Left lung (tissue), 10 donors: ENCODE results near the gene XYLB. TPM values are rescaled to one million over a fixed set of nuclear protein-coding genes. Genes with fewer than 3 reads are reported as not detected.

ENCODE experiments used
- ATAC-seq: fragments of 200-7000 bp; cut with Tn5 transposase; one replicate; pipeline ENCODE4 v1.9.1; 2020; ENCODE audit warnings: moderate library complexity
- DNase-seq, 4 donors: peaks; one replicate each; pipeline ENCODE4 v3.0.0-alpha.2; 2013 to 2020
- H3K27ac ChIP-seq, 2 donors: fragments of 200-600 bp; sonication (generic) in 1 of 2; one replicate each; pipeline versions ENCODE4 v1.5.0 to v1.8.0; 2020 to 2021
- H3K27me3 ChIP-seq, 2 donors: fragments of 200-600 bp; sonication (generic) in 1 of 2; one replicate each; pipeline versions ENCODE4 v1.5.0 to v1.8.0; 2020 to 2021
- H3K36me3 ChIP-seq, 2 donors: fragments of 200-600 bp; sonication (generic) in 1 of 2; one replicate each; pipeline versions ENCODE4 v1.5.0 to v1.8.0; 2020 to 2021
- H3K4me1 ChIP-seq, 2 donors: fragments of 200-600 bp; one replicate each; pipeline ENCODE4 v1.8.0; 2021
- H3K4me3 ChIP-seq, 2 donors: fragments of 200-600 bp; sonication (generic) in 1 of 2; one replicate each; pipeline versions ENCODE4 v1.5.0 to v1.8.0; 2020 to 2021; ENCODE audit warnings: mild to moderate bottlenecking in 1 of 2
- H3K9me3 ChIP-seq, 2 donors: fragments of 200-600 bp; sonication (generic) in 1 of 2; one replicate each; pipeline versions ENCODE4 v1.5.0 to v1.8.0; 2020 to 2021
- intact Hi-C, 2 donors: fragments of 100-400 bp; cut with DNase I; formaldehyde crosslinking; loops; one replicate each; pipeline versions ENCODE4 v1.11.2 to v1.14.2; 2022
- polyA plus RNA-seq, 6 donors: library from polyadenylated mRNA; unstranded; fragments of 120-200 nt; gene quantifications; one replicate each; pipeline ENCODE4 v1.2.1, GENCODE V29; 2013; ENCODE audit not compliant: insufficient read length in 6 of 6
- total RNA-seq, 2 donors: library from RNA; stranded (reverse); fragmentation: NEBNext Ultra II Directional; extraction: Animal tissue kit (Norgen Biotek cat#: 25700); gene quantifications; one replicate each; pipeline ENCODE4 v1.2.1, GENCODE V29; 2021
- TF ChIP-seq, protein P1 (sequence below), 2 donors: fragments of 200-600 bp; sonication (generic) in 1 of 2; IDR thresholded peaks; one replicate each; pipeline versions ENCODE4 v1.5.0 to v1.8.0; 2021; ENCODE audit warnings: antibody characterized with exemption in 2 of 2
- donor health status: DM: no; HTN: yes; CAD: no.
- donor health status: DM: no; HTN: no; CAD: no.

The XYLB gene
- total and polyA plus RNA-seq, 8 donors: 5.1 to 8.7 (median 7.3) TPM

DNA sequence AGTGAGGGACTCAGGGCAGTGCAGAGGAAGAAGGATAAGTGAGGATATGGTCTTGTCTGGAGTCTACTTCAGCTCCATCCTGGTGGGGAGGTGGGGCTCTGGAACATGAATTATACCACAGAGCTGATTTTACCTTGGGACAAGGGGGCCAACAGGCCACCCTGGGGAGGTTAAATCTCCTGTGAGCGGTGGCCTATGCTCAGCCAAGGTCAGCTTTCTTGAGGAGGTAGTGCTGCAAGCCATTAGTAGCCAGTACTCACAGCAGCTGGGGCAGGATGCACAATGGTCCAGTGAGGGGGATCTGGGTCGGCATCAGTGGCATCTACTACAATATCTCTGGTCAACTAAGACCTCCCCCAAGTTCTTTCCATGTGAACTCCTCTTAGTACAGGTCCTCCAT, 49.7 kb downstream of the XYLB start:
- Histone ChIP-seq H3K27ac (no peak overlapping the region), H3K27me3 (no peaks in the 10 kb centered on the region), H3K36me3 (peaks cover 0 to 27% of the 10 kb centered on the region in 2 donors), H3K9me3 (no peaks in the 10 kb centered on the region), H3K4me1 (no peaks in the 10 kb centered on the region), H3K4me3 (no peak overlapping the region)
- no peak for DNase-seq
- intact Hi-C loops: no loop called here
- TF ChIP-seq, protein P1, sequence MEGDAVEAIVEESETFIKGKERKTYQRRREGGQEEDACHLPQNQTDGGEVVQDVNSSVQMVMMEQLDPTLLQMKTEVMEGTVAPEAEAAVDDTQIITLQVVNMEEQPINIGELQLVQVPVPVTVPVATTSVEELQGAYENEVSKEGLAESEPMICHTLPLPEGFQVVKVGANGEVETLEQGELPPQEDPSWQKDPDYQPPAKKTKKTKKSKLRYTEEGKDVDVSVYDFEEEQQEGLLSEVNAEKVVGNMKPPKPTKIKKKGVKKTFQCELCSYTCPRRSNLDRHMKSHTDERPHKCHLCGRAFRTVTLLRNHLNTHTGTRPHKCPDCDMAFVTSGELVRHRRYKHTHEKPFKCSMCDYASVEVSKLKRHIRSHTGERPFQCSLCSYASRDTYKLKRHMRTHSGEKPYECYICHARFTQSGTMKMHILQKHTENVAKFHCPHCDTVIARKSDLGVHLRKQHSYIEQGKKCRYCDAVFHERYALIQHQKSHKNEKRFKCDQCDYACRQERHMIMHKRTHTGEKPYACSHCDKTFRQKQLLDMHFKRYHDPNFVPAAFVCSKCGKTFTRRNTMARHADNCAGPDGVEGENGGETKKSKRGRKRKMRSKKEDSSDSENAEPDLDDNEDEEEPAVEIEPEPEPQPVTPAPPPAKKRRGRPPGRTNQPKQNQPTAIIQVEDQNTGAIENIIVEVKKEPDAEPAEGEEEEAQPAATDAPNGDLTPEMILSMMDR (IDR thresholded peaks at IDR 0.05): no peak
- no peak for ATAC-seq

DNA sequence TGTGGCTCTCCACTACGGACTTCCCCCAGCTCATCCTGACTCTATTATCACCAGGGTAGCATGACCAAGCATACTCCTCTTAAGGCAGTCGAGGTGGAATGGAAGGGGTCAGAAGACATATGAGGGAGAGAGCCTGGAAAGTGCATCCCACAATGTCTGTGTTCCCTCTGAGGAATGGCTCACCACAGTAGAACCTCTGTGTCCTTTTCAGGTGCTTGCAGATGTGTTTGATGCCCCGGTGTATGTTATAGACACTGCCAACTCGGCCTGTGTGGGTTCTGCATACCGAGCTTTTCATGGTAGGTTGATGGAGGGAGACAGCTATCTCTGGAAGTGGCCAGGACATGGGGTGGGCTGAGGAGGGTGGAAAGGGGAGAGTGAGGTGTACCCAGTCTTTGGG, 50.3 kb downstream of the XYLB start:
- H3K27me3 ChIP-seq: no peaks in the 10 kb centered on the region
- intact Hi-C loops: no loop called here
- DNase-seq (no peak), ATAC-seq (no peak)
- H3K9me3 ChIP-seq: no peaks in the 10 kb centered on the region
- no peaks in the 10 kb centered on the region for H3K4me1 ChIP-seq
- TF ChIP-seq, protein P1 (IDR thresholded peaks at IDR 0.05): no peak
- H3K4me3 ChIP-seq: no peak overlapping the region
- H3K36me3 ChIP-seq: peaks cover 0 to 33% of the 10 kb centered on the region in 2 donors
- H3K27ac ChIP-seq: no peak overlapping the region

GRCh38 chr3:38397320-38397719, 50.7 kb downstream of the XYLB start:
- TF ChIP-seq, protein P1 (IDR thresholded peaks at IDR 0.05): no peak
- H3K36me3 ChIP-seq: peaks cover 0 to 38% of the 10 kb centered on the region in 2 donors
- intact Hi-C loops: no loop called here
- DNase-seq (peak in 2 of 4 donors; percentile 22 to 44), ATAC-seq (peak; percentile 54)
- no peaks in the 10 kb centered on the region for H3K27me3 ChIP-seq
- no peaks in the 10 kb centered on the region for H3K9me3 ChIP-seq
- H3K4me1 ChIP-seq: no peaks in the 10 kb centered on the region
- H3K27ac ChIP-seq: no peak overlapping the region
- H3K4me3 ChIP-seq: no peak overlapping the region

GRCh38 chr3:38401246-38401962, 54.8 kb downstream of the XYLB start:
- ATAC-seq: no peak
- intact Hi-C loops: no loop called here
- H3K27ac ChIP-seq: no peak overlapping the region

DNA sequence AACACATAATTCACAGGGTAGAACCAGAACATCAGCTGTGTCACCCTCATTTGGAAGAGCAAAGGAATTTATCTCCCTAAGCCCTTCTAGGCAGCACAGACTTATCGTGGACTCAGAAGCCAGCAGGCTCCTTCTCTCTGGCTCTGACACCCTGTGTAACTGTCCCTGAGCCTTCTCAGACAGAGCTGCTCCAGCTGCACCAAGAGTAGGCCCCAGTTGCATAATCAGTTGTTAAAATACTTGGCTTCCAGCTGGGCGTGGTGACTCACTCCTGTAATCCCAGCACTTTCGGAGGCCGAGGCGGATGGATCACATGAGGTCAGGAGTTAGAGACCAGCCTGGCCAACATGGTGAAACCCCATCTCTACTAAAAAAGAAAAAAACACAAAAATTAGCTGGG, 57.7 kb downstream of the XYLB start:
- peaks cover 0 to 34% of the 10 kb centered on the region in 2 donors for H3K36me3 ChIP-seq
- no peaks in the 10 kb centered on the region for H3K4me1 ChIP-seq
- H3K27ac ChIP-seq: no peak overlapping the region
- TF ChIP-seq, protein P1 (IDR thresholded peaks at IDR 0.05): no peak
- intact Hi-C loops: no loop called here
- H3K4me3 ChIP-seq: no peak overlapping the region
- no peaks in the 10 kb centered on the region for H3K27me3 ChIP-seq
- ATAC-seq (peak; percentile 73), DNase-seq (peak in 1 of 4 donors; percentile 36)
- no peaks in the 10 kb centered on the region for H3K9me3 ChIP-seq

More at GRCh38 chr3:38401246-38401962, 54.8 kb downstream of the XYLB start:
- Histone ChIP-seq H3K9me3 (no peaks in the 10 kb centered on the region), H3K27me3 (no peaks in the 10 kb centered on the region), H3K4me3 (no peak overlapping the region), H3K4me1 (no peaks in the 10 kb centered on the region), H3K36me3 (peaks cover 0 to 38% of the 10 kb centered on the region in 2 donors)
- TF ChIP-seq, protein P1 (IDR thresholded peaks at IDR 0.05): no peak
- DNase-seq: no peak
